DOHH2 (cell line): Measurements from ENCODE around the gene GPC6.

ENCODE experiments used
- H3F3A ChIP-seq: fragments of 200-600 bp; sonication (generic), shearing (Covaris generic); 2 replicates; pipeline ENCODE4 v1.6.0; 2016; ENCODE audit warnings: antibody characterized with exemption, mild to moderate bottlenecking; ENCODE audit not compliant: control insufficient read depth, insufficient read depth
- H3K27ac ChIP-seq: fragments of 200-600 bp; sonication (generic); 2 replicates; pipeline ENCODE4 v1.5.1; 2014; ENCODE audit warnings: low read depth, mild to moderate bottlenecking, low read length, moderate library complexity
- H3K27me3 ChIP-seq: fragments of 200-600 bp; sonication (generic); 2 replicates; pipeline ENCODE4 v1.6.1; 2014; ENCODE audit warnings: mild to moderate bottlenecking, low read length, mixed read lengths; ENCODE audit not compliant: control insufficient read depth
- H3K36me3 ChIP-seq: fragments of 200-600 bp; sonication (generic); 2 replicates; pipeline ENCODE4 v1.6.1; 2014; ENCODE audit warnings: mild to moderate bottlenecking, low read length, moderate library complexity, mixed read lengths; ENCODE audit not compliant: control insufficient read depth
- H3K4me1 ChIP-seq: fragments of 200-600 bp; sonication (generic); 2 replicates; pipeline ENCODE4 v1.6.1; 2014; ENCODE audit warnings: mild to moderate bottlenecking, low read length, mixed read lengths; ENCODE audit not compliant: control insufficient read depth
- H3K4me2 ChIP-seq: fragments of 200-600 bp; sonication (generic); 2 replicates; pipeline ENCODE4 v1.6.0; 2014; ENCODE audit warnings: mild to moderate bottlenecking, low read length, moderate library complexity
- H3K4me3 ChIP-seq: fragments of 200-600 bp; sonication (generic); 2 replicates; pipeline ENCODE4 v1.5.1; 2014; ENCODE audit warnings: mild to moderate bottlenecking, low read length, mixed read lengths
- H3K79me2 ChIP-seq: fragments of 200-600 bp; sonication (generic); 2 replicates; pipeline ENCODE4 v1.6.1; 2014; ENCODE audit warnings: mild to moderate bottlenecking, low read length, mixed read lengths; ENCODE audit not compliant: control insufficient read depth
- H3K9me2 ChIP-seq: fragments of 200-600 bp; sonication (generic); replicated peaks from 2 replicates; pipeline ENCODE4 v1.6.1; 2014; ENCODE audit warnings: mild to moderate bottlenecking, low read length, mixed read lengths; ENCODE audit not compliant: control insufficient read depth
- H3K9me3 ChIP-seq: fragments of 200-600 bp; sonication (generic); 2 replicates; pipeline ENCODE4 v1.6.1; 2014; ENCODE audit warnings: antibody characterized with exemption, low read length, mixed read lengths; ENCODE audit not compliant: control insufficient read depth, insufficient read depth
- H4K20me1 ChIP-seq: fragments of 200-600 bp; sonication (generic); 2 replicates; pipeline ENCODE4 v1.6.0; 2014; ENCODE audit warnings: low read depth, mild to moderate bottlenecking, antibody characterized with exemption, low read length, moderate library complexity; ENCODE audit not compliant: control insufficient read depth, insufficient read depth
- EZH2phosphoT487 ChIP-seq: fragments of 200-600 bp; sonication (generic); IDR thresholded peaks from 2 replicates; pipeline ENCODE4 v1.6.1; 2017; ENCODE audit warnings: borderline replicate concordance, mild to moderate bottlenecking, antibody characterized with exemption, low read length, moderate library complexity, mixed read lengths
- TF ChIP-seq, protein P1 (sequence below): fragments of 200-600 bp; sonication (generic); IDR thresholded peaks from one replicate; pipeline ENCODE4 v1.5.1; 2014; ENCODE audit warnings: antibody characterized with exemption, mild to moderate bottlenecking, low read depth, low read length; ENCODE audit not compliant: poor library complexity, severe bottlenecking

The GPC6 gene

DNA sequence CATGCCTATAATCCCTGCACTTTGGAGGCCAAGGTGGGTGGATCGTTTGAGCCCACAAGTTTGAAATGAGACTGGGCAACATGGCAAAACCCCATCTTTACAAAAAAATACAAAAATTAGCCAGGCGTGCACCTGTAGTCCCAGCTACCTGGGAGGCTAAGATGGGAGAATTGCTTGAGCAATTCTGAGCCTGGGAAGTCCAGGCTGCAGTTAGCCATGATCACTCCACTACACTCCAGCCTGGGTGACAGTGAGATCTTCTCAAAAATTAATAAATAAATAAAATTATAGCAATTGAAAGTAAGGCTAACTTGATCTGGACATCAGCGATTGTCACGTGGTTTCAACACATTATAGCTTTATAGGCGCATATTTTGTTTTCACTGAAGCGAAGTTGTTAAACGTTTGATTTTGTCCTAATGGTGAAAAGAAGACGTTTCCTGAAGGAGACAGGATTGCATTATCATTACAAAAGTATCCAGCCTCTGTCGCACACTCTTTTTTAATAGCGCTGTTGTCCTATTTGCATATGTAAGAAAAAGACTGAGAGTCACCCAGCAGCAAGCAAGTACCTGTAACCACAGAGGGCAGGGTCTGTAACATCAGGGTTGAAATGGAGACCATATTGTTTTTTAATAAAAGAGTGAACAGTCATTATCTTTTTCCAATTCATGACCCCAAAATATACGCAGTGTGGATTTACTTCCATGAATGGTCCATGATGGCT is 917.2 kb downstream of the GPC6 start:
- Histone ChIP-seq H4K20me1 (no peaks in the 10 kb centered on the region), H3K4me1 (no peaks in the 10 kb centered on the region), H3K27ac (no peak overlapping the region), H3K9me3 (no peaks in the 10 kb centered on the region), H3K36me3 (no peaks in the 10 kb centered on the region), H3K4me2 (no peak overlapping the region), H3F3A (no peaks in the 10 kb centered on the region), H3K27me3 (no peaks in the 10 kb centered on the region; the same call in 1 of the 2 replicates), H3K9me2 (no peaks in the 10 kb centered on the region), H3K79me2 (no peaks in the 10 kb centered on the region), H3K4me3 (no peak overlapping the region)
- no peak for TF ChIP-seq EZH2phosphoT487
- TF ChIP-seq, protein P1, sequence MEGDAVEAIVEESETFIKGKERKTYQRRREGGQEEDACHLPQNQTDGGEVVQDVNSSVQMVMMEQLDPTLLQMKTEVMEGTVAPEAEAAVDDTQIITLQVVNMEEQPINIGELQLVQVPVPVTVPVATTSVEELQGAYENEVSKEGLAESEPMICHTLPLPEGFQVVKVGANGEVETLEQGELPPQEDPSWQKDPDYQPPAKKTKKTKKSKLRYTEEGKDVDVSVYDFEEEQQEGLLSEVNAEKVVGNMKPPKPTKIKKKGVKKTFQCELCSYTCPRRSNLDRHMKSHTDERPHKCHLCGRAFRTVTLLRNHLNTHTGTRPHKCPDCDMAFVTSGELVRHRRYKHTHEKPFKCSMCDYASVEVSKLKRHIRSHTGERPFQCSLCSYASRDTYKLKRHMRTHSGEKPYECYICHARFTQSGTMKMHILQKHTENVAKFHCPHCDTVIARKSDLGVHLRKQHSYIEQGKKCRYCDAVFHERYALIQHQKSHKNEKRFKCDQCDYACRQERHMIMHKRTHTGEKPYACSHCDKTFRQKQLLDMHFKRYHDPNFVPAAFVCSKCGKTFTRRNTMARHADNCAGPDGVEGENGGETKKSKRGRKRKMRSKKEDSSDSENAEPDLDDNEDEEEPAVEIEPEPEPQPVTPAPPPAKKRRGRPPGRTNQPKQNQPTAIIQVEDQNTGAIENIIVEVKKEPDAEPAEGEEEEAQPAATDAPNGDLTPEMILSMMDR, result no peak

DNA sequence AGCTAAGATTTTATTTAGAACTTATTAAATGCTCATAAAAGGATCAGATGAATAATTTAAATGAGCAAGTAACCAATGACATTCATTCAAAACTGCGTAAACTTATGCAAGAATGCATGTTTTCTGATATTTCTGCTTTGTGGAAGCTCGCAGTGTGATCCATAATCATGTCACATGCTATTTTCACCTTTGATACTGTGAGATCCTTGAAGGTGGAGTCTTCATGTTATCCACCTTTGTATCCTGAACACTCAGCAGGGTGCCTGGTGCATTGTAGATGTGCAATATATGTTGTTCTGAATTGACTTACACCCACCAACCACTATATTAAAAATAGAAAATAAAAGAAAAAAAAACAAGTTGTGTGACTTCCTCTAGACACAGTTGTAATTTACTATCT is 919.4 kb downstream of the GPC6 start:
- no peak overlapping the region for H3K4me2 ChIP-seq
- no peaks in the 10 kb centered on the region for H3K9me2 ChIP-seq
- H3K9me3 ChIP-seq, result no peaks in the 10 kb centered on the region
- no peak overlapping the region for H3K4me3 ChIP-seq
- H4K20me1 ChIP-seq, result no peaks in the 10 kb centered on the region
- H3K4me1 ChIP-seq, result no peaks in the 10 kb centered on the region
- H3K27me3 ChIP-seq, result no peaks in the 10 kb centered on the region; the same call in 1 of the 2 replicates
- H3K36me3 ChIP-seq, result no peaks in the 10 kb centered on the region
- H3F3A ChIP-seq, result no peaks in the 10 kb centered on the region
- no peaks in the 10 kb centered on the region for H3K79me2 ChIP-seq
- no peak overlapping the region for H3K27ac ChIP-seq
- TF ChIP-seq, protein P1, result no peak
- no peak for TF ChIP-seq EZH2phosphoT487

DNA sequence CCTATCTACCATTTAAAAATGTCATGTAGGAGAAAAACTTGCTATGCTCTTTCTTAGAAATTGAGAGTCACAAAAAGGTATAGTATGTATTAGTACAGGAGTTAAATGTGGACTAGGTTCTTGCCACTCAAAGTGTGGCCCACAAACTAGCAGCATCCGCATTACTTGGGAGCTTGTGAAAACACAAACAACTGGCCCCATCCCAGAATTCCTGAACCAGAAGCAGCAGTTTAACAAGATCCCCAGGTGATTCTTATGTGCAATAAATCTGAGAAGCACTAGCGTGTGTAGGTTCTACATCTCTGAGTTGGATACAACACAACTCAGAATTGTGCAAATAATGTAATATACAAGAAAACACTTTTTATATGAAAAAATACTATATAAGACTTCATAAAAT is 927.0 kb downstream of the GPC6 start:
- no peaks in the 10 kb centered on the region for H3K9me3 ChIP-seq

More for the DNA sequence above, 927.0 kb downstream of the GPC6 start:
- no peaks in the 10 kb centered on the region for H3F3A ChIP-seq
- H3K27me3 ChIP-seq, result no peaks in the 10 kb centered on the region
- no peak overlapping the region for H3K27ac ChIP-seq
- H3K9me2 ChIP-seq, result no peaks in the 10 kb centered on the region
- H3K4me1 ChIP-seq, result no peaks in the 10 kb centered on the region
- no peaks in the 10 kb centered on the region for H4K20me1 ChIP-seq
- no peak for TF ChIP-seq EZH2phosphoT487
- TF ChIP-seq, protein P1, result no peak
- no peak overlapping the region for H3K4me2 ChIP-seq
- no peaks in the 10 kb centered on the region for H3K79me2 ChIP-seq
- no peaks in the 10 kb centered on the region for H3K36me3 ChIP-seq
- H3K4me3 ChIP-seq, result no peak overlapping the region
